ENCODE measurements around the gene EIF4E3.

- TF ChIP-seq CTCF (optimal IDR thresholded peaks at IDR 0.05 in 1 of 3, IDR thresholded peaks at IDR 0.05 in 1 of 3, conservative IDR thresholded peaks at IDR 0.05 in 1 of 3; ENCODE audit: extremely low read depth in 1 of 3, insufficient read depth in 2 of 3, low read length in 3 of 3) = no peak
- TF ChIP-seq EZH2 (IDR thresholded peaks at IDR 0.05; ENCODE audit: low read length) = no peak
These were observed 74.8 kb downstream of the EIF4E3 start for GRCh38 chr3:71650372-71650771.
